ENCODE data around the gene CLEC4G.
"Not testable (repeated sequence)": the region's sequence is repeated elsewhere in the genome, so short reads cannot be mapped to it uniquely, and the experiment has no call there.

Gene CLEC4G

GRCh38 chr19:7748756-7749155, 16.8 kb upstream of the CLEC4G start:
- no peak overlapping the region for H3K27ac ChIP-seq (replicated peaks)
- TF ChIP-seq SPI1 (IDR thresholded peaks at IDR 0.05; ENCODE audit: borderline replicate concordance, low read depth), result no peak
- no peak for TF ChIP-seq REST (IDR thresholded peaks at IDR 0.05; ENCODE audit: insufficient replicate concordance, low read depth)
- no peak for TF ChIP-seq CTCF (IDR thresholded peaks at IDR 0.05; ENCODE audit: insufficient read depth, low read length)
- no peak for TF ChIP-seq POLR2AphosphoS5 (IDR thresholded peaks at IDR 0.05; ENCODE audit: low read depth)
- TF ChIP-seq GABPA (IDR thresholded peaks at IDR 0.05; ENCODE audit: low read depth), result no peak
- H3K27me3 ChIP-seq (ENCODE audit: insufficient read depth, poor library complexity, severe bottlenecking), result no peaks in the 10 kb centered on the region
- no peak overlapping the region for H3K4me3 ChIP-seq (replicated peaks; ENCODE audit: insufficient read depth, low read length)
- DNase-seq (ENCODE audit: low read depth in 1 of 2, low spot score in 1 of 2), result peak in 1 of 2 experiments; percentile 16

- H3K27ac ChIP-seq (replicated peaks), result no peak overlapping the region
- TF ChIP-seq SPI1 (IDR thresholded peaks at IDR 0.05; ENCODE audit: borderline replicate concordance, low read depth) (no peak), REST (IDR thresholded peaks at IDR 0.05; ENCODE audit: insufficient replicate concordance, low read depth) (no peak), GABPA (IDR thresholded peaks at IDR 0.05; ENCODE audit: low read depth) (no peak), CTCF (IDR thresholded peaks at IDR 0.05; ENCODE audit: insufficient read depth, low read length) (no peak), POLR2AphosphoS5 (IDR thresholded peaks at IDR 0.05; ENCODE audit: low read depth) (no peak)
- no peak overlapping the region for H3K4me3 ChIP-seq (replicated peaks; ENCODE audit: insufficient read depth, low read length)
- H3K27me3 ChIP-seq (ENCODE audit: insufficient read depth, poor library complexity, severe bottlenecking), result no peaks in the 10 kb centered on the region
- DNase-seq (ENCODE audit: low read depth in 1 of 2, low spot score in 1 of 2), result no peak
Observed at GRCh38 chr19:7748171-7748570, 16.3 kb upstream of the CLEC4G start.

- no peaks in the 10 kb centered on the region for H3K27me3 ChIP-seq (ENCODE audit: insufficient read depth, poor library complexity, severe bottlenecking)
Observed at GRCh38 chr19:7746903-7747884, 15.3 kb upstream of the CLEC4G start, which contains the start of gene CD209. Gene CD209, minus strand, starts transcription at chr19:7747534. Its CDS starts 23 bp downstream, at chr19:7747511.

GRCh38 chr19:7746306-7746705, 14.4 kb upstream of the CLEC4G start:
- not testable (repeated sequence) for H3K27me3 ChIP-seq (ENCODE audit: insufficient read depth, poor library complexity, severe bottlenecking); H3K4me3 ChIP-seq (replicated peaks; ENCODE audit: insufficient read depth, low read length); H3K27ac ChIP-seq (replicated peaks)

More at GRCh38 chr19:7746903-7747884, 15.3 kb upstream of the CLEC4G start, which contains the start of gene CD209:
- TF ChIP-seq POLR2AphosphoS5 (IDR thresholded peaks at IDR 0.05; ENCODE audit: low read depth) (no peak), SPI1 (IDR thresholded peaks at IDR 0.05; ENCODE audit: borderline replicate concordance, low read depth) (0 out of 2 replicates have a peak, but pooled peaks have one; percentile 14)
- Histone ChIP-seq H3K4me3 (replicated peaks; ENCODE audit: insufficient read depth, low read length) (no peak within 1 kb of the TSS), H3K27ac (replicated peaks) (no peak within 1 kb of the TSS)
- no peak for DNase-seq (ENCODE audit: low read depth in 1 of 2, low spot score in 1 of 2)

More at GRCh38 chr19:7746306-7746705, 14.4 kb upstream of the CLEC4G start:
- not testable (repeated sequence) for DNase-seq (ENCODE audit: low read depth in 1 of 2, low spot score in 1 of 2)

Measured in HL-60 (cell line).